WTC11 (cell line): ENCODE results near the gene IFIT1.

Source experiments
- ATF3 ChIP-seq: sonication (generic); formaldehyde crosslinking; conservative IDR thresholded peaks from 2 replicates; pipeline ENCODE4 v1.8.1; 2022; ENCODE audit warnings: mild to moderate bottlenecking, missing genetic modification reagents
- ESRRA ChIP-seq: sonication (generic); formaldehyde crosslinking; IDR thresholded peaks from 2 replicates; pipeline ENCODE4 v1.8.1; 2022; ENCODE audit warnings: mild to moderate bottlenecking, missing genetic modification reagents, borderline replicate concordance
- TF ChIP-seq, protein P1 (sequence below): fragments of 200-600 bp; IDR thresholded peaks from 2 replicates; pipeline ENCODE4 v1.8.0; 2022; ENCODE audit warnings: antibody characterized with exemption

DNA sequence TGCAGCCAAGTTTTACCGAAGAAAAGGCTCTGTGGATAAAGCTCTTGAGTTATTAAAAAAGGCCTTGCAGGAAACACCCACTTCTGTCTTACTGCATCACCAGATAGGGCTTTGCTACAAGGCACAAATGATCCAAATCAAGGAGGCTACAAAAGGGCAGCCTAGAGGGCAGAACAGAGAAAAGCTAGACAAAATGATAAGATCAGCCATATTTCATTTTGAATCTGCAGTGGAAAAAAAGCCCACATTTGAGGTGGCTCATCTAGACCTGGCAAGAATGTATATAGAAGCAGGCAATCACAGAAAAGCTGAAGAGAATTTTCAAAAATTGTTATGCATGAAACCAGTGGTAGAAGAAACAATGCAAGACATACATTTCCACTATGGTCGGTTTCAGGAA lies 10.6 kb downstream of the IFIT1 start:
- no peak for TF ChIP-seq ESRRA (CRISPR knock-in tag)
- no peak for TF ChIP-seq ATF3 (CRISPR knock-in tag)
- TF ChIP-seq, protein P1, sequence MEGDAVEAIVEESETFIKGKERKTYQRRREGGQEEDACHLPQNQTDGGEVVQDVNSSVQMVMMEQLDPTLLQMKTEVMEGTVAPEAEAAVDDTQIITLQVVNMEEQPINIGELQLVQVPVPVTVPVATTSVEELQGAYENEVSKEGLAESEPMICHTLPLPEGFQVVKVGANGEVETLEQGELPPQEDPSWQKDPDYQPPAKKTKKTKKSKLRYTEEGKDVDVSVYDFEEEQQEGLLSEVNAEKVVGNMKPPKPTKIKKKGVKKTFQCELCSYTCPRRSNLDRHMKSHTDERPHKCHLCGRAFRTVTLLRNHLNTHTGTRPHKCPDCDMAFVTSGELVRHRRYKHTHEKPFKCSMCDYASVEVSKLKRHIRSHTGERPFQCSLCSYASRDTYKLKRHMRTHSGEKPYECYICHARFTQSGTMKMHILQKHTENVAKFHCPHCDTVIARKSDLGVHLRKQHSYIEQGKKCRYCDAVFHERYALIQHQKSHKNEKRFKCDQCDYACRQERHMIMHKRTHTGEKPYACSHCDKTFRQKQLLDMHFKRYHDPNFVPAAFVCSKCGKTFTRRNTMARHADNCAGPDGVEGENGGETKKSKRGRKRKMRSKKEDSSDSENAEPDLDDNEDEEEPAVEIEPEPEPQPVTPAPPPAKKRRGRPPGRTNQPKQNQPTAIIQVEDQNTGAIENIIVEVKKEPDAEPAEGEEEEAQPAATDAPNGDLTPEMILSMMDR = no peak
